ENCODE results near the gene PDE4A. TPM values are rescaled to one million over a fixed set of nuclear protein-coding genes. Genes with fewer than 3 reads are reported as not detected.
A peak's percentile ranks its signal among the peaks of the same experiment; 100 is the strongest.

The PDE4A gene
- total and polyA plus RNA-seq, 2 of the 13 experiments (the other 11 are each of a cell fraction or from before 2014, with no cell fraction given), result 1.1 to 4.1 TPM

DNA sequence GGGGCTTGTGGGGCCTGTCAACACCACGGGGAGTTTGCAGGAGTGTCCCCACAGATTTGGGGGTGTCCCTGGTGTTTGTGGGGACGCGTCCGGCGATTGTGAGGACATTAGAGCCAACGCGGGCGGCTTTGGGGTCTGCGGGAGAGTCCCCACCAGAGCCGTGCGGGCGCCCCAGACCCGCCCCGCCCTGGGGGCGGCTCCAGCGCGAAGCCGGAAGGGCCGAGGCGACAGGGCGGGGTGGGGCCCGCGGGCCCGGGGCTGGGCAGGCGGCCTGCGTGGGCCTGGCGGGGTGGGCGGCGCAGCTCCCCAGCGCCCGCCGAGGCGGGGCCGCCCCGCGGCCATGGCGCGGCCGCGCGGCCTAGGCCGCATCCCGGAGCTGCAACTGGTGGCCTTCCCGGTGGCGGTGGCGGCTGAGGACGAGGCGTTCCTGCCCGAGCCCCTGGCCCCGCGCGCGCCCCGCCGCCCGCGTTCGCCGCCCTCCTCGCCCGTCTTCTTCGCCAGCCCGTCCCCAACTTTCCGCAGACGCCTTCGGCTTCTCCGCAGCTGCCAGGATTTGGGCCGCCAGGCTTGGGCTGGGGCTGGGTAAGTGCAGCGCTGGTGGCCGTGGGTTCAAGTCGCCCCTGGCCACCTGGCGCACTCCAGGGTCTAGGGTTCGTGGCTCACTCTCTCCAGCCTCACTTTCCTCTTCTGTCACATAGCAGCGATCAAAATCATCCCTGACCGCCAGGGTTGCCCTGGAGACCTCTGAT is 10.3 kb downstream of the PDE4A start:
- FAIRE-seq (no peak), ATAC-seq (peak; percentile 79), DNase-seq (ENCODE audit: low spot score) (no peak)
- no TSS peak for BruUV-seq (replicated peaks)
- peaks cover 23% of the 10 kb centered on the region for H3K4me1 ChIP-seq (ENCODE audit: insufficient read depth, low read length)
- POLR2A ChIA-PET, result interaction anchor here (0.8 to 1.6 kb wide), 2 partner anchors 14 to 50 kb away, joined by 3 to 4 read pairs; partner anchors contain the start of gene TYK2
- peak overlapping the region; percentile 98 for H3K4me2 ChIP-seq (ENCODE audit: low read depth, low read length)
- H3K27me3 ChIP-seq (ENCODE audit: control insufficient read depth in 1 of 2, insufficient read depth in 2 of 2, low read length in 2 of 2), result peaks cover 0 to 21% of the 10 kb centered on the region in 2 experiments; a peak in 1 of 5 replicates
- H3K9ac ChIP-seq (ENCODE audit: insufficient read depth, low read depth, low read length), result peak overlapping the region; percentile 80
- H3K27ac ChIP-seq (ENCODE audit: extremely low read length, insufficient read depth, low read length), result no peak overlapping the region
- no peak overlapping the region for H2AFZ ChIP-seq (ENCODE audit: low read length)
- H3K4me3 ChIP-seq (replicated peaks in 1 of 3; ENCODE audit: insufficient read depth in 1 of 3, low read depth in 2 of 3, low read length in 3 of 3), result peak overlapping the region; percentile 68 to 84 (median 83)
- CTCF ChIA-PET (ENCODE audit: low intra/inter-chr PET ratio, low total read pairs), result no interaction called here
- in situ Hi-C loops (cut with HindIII; ENCODE audit: extremely low pct_ligation_motif_present, low pct_unique_long_range_greater_than_20kb) (no loop called here), intact Hi-C loops (cut with micrococcal nuclease; ENCODE audit: unreplicated experiment) (no loop called here)
- H3K9me3 ChIP-seq (ENCODE audit: low read length), result no peaks in the 10 kb centered on the region
- H3K36me3 ChIP-seq (replicated peaks in 1 of 2; ENCODE audit: control insufficient read depth in 1 of 2, insufficient read depth in 2 of 2, low read length in 2 of 2), result no peaks in the 10 kb centered on the region
- WGBS (ENCODE audit: low lambda C conversion rate), result 3% methylated on average over 6 of the region's 75 CpGs
- no peaks in the 10 kb centered on the region for H4K20me1 ChIP-seq (ENCODE audit: insufficient read depth, low read length)
- no peaks in the 10 kb centered on the region for H3K79me2 ChIP-seq (ENCODE audit: insufficient read depth, low read length)
- TF ChIP-seq ZNF768 (CRISPR knock-in tag; IDR thresholded peaks at IDR 0.05) (peak; percentile 16), ARNT2 (CRISPR knock-in tag; IDR thresholded peaks at IDR 0.05; ENCODE audit: low read depth) (peak; percentile 83), ELF3 (CRISPR knock-in tag; IDR thresholded peaks at IDR 0.05) (no peak), ZNF563 (CRISPR knock-in tag; IDR thresholded peaks at IDR 0.05) (0 out of 2 replicates have a peak, but pooled peaks have one; percentile 43), ZNF501 (CRISPR knock-in tag; IDR thresholded peaks at IDR 0.05) (peak; percentile 52; the same call in 1 of the 2 replicates), PTBP1 (IDR thresholded peaks at IDR 0.05; ENCODE audit: low read depth, low read length, poor library complexity, severe bottlenecking) (peak; percentile 20), YY1 (IDR thresholded peaks at IDR 0.05; ENCODE audit: insufficient read depth, insufficient replicate concordance, low read depth, low read length) (peak; percentile 77), KDM2A (CRISPR knock-in tag; IDR thresholded peaks at IDR 0.05; ENCODE audit: borderline replicate concordance, low read depth) (0 out of 2 replicates have a peak, but pooled peaks have one; percentile 18), PHF20 (CRISPR knock-in tag; IDR thresholded peaks at IDR 0.05) (no peak)
- TF ChIP-seq, protein P1, sequence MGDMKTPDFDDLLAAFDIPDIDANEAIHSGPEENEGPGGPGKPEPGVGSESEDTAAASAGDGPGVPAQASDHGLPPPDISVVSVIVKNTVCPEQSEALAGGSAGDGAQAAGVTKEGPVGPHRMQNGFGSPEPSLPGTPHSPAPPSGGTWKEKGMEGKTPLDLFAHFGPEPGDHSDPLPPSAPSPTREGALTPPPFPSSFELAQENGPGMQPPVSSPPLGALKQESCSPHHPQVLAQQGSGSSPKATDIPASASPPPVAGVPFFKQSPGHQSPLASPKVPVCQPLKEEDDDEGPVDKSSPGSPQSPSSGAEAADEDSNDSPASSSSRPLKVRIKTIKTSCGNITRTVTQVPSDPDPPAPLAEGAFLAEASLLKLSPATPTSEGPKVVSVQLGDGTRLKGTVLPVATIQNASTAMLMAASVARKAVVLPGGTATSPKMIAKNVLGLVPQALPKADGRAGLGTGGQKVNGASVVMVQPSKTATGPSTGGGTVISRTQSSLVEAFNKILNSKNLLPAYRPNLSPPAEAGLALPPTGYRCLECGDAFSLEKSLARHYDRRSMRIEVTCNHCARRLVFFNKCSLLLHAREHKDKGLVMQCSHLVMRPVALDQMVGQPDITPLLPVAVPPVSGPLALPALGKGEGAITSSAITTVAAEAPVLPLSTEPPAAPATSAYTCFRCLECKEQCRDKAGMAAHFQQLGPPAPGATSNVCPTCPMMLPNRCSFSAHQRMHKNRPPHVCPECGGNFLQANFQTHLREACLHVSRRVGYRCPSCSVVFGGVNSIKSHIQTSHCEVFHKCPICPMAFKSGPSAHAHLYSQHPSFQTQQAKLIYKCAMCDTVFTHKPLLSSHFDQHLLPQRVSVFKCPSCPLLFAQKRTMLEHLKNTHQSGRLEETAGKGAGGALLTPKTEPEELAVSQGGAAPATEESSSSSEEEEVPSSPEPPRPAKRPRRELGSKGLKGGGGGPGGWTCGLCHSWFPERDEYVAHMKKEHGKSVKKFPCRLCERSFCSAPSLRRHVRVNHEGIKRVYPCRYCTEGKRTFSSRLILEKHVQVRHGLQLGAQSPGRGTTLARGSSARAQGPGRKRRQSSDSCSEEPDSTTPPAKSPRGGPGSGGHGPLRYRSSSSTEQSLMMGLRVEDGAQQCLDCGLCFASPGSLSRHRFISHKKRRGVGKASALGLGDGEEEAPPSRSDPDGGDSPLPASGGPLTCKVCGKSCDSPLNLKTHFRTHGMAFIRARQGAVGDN (CRISPR knock-in tag; IDR thresholded peaks at IDR 0.05), result peak; percentile 65
- TF ChIP-seq, protein P2, sequence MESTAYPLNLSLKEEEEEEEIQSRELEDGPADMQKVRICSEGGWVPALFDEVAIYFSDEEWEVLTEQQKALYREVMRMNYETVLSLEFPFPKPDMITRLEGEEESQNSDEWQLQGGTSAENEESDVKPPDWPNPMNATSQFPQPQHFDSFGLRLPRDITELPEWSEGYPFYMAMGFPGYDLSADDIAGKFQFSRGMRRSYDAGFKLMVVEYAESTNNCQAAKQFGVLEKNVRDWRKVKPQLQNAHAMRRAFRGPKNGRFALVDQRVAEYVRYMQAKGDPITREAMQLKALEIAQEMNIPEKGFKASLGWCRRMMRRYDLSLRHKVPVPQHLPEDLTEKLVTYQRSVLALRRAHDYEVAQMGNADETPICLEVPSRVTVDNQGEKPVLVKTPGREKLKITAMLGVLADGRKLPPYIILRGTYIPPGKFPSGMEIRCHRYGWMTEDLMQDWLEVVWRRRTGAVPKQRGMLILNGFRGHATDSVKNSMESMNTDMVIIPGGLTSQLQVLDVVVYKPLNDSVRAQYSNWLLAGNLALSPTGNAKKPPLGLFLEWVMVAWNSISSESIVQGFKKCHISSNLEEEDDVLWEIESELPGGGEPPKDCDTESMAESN (CRISPR knock-in tag; conservative IDR thresholded peaks at IDR 0.05), result 0 out of 2 replicates have a peak, but pooled peaks have one; percentile 41
- TF ChIP-seq, protein P3, sequence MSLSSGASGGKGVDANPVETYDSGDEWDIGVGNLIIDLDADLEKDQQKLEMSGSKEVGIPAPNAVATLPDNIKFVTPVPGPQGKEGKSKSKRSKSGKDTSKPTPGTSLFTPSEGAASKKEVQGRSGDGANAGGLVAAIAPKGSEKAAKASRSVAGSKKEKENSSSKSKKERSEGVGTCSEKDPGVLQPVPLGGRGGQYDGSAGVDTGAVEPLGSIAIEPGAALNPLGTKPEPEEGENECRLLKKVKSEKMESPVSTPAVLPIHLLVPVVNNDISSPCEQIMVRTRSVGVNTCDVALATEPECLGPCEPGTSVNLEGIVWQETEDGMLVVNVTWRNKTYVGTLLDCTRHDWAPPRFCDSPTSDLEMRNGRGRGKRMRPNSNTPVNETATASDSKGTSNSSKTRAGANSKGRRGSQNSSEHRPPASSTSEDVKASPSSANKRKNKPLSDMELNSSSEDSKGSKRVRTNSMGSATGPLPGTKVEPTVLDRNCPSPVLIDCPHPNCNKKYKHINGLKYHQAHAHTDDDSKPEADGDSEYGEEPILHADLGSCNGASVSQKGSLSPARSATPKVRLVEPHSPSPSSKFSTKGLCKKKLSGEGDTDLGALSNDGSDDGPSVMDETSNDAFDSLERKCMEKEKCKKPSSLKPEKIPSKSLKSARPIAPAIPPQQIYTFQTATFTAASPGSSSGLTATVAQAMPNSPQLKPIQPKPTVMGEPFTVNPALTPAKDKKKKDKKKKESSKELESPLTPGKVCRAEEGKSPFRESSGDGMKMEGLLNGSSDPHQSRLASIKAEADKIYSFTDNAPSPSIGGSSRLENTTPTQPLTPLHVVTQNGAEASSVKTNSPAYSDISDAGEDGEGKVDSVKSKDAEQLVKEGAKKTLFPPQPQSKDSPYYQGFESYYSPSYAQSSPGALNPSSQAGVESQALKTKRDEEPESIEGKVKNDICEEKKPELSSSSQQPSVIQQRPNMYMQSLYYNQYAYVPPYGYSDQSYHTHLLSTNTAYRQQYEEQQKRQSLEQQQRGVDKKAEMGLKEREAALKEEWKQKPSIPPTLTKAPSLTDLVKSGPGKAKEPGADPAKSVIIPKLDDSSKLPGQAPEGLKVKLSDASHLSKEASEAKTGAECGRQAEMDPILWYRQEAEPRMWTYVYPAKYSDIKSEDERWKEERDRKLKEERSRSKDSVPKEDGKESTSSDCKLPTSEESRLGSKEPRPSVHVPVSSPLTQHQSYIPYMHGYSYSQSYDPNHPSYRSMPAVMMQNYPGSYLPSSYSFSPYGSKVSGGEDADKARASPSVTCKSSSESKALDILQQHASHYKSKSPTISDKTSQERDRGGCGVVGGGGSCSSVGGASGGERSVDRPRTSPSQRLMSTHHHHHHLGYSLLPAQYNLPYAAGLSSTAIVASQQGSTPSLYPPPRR (CRISPR knock-in tag; IDR thresholded peaks at IDR 0.05; ENCODE audit: borderline replicate concordance), result no peak
